ENCODE results near the gene STAB2.

- TF ChIP-seq CEBPB (IDR thresholded peaks at IDR 0.05) (no peak), RAD21 (IDR thresholded peaks at IDR 0.05; ENCODE audit: low read depth) (no peak), REST (IDR thresholded peaks at IDR 0.05; ENCODE audit: low read depth) (no peak), YY1 (IDR thresholded peaks at IDR 0.05; ENCODE audit: low read depth) (no peak), FOXM1 (IDR thresholded peaks at IDR 0.05; ENCODE audit: borderline replicate concordance, low read depth) (no peak), CREB1 (IDR thresholded peaks at IDR 0.05; ENCODE audit: low read depth) (no peak), EP300 (IDR thresholded peaks at IDR 0.05; ENCODE audit: borderline replicate concordance) (no peak)
- TF ChIP-seq, protein P1, sequence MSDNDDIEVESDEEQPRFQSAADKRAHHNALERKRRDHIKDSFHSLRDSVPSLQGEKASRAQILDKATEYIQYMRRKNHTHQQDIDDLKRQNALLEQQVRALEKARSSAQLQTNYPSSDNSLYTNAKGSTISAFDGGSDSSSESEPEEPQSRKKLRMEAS (IDR thresholded peaks at IDR 0.05), result no peak
Observed at GRCh38 chr12:103799504-103799856, 212.4 kb downstream of the STAB2 start.

Measured in Ishikawa (cell line).